Cardiac fibroblast (primary cell): ENCODE data around the gene TUBA3D.
"Not testable (repeated sequence)": the region's sequence is repeated elsewhere in the genome, so short reads cannot be mapped to it uniquely, and the experiment has no call there.

Experiments used
- DNase-seq, 2 donors: peaks; one replicate each; pipeline versions ENCODE4 v3.0.0 to v3.0.0-alpha.2; 2010; ENCODE audit warnings: low read depth in 2 of 2
- H3K4me3 ChIP-seq, 2 donors: replicated peaks in 1 of 2; 1 replicate in 1 of 2; 2 replicates in 1 of 2; pipeline ENCODE4 v1.5.1; 2011; ENCODE audit warnings: low read depth in 2 of 2, low read length in 2 of 2, mild to moderate bottlenecking in 2 of 2, moderate library complexity in 1 of 2
- TF ChIP-seq, protein P1 (sequence below): IDR thresholded peaks from one replicate; pipeline ENCODE4 v1.5.1; 2011; ENCODE audit warnings: low read depth, mild to moderate bottlenecking, low read length, inconsistent platforms

Gene TUBA3D

GRCh38 chr2:131475831-131476230 is at the start of gene TUBA3D:
Gene TUBA3D, plus strand, starts transcription at chr2:131476119. Its CDS starts 81 bp downstream, at chr2:131476200.
- no peak within 1 kb of the TSS for H3K4me3 ChIP-seq
- TF ChIP-seq, protein P1, sequence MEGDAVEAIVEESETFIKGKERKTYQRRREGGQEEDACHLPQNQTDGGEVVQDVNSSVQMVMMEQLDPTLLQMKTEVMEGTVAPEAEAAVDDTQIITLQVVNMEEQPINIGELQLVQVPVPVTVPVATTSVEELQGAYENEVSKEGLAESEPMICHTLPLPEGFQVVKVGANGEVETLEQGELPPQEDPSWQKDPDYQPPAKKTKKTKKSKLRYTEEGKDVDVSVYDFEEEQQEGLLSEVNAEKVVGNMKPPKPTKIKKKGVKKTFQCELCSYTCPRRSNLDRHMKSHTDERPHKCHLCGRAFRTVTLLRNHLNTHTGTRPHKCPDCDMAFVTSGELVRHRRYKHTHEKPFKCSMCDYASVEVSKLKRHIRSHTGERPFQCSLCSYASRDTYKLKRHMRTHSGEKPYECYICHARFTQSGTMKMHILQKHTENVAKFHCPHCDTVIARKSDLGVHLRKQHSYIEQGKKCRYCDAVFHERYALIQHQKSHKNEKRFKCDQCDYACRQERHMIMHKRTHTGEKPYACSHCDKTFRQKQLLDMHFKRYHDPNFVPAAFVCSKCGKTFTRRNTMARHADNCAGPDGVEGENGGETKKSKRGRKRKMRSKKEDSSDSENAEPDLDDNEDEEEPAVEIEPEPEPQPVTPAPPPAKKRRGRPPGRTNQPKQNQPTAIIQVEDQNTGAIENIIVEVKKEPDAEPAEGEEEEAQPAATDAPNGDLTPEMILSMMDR: no peak
- DNase-seq: no peak

GRCh38 chr2:131426727-131427126 is 49.2 kb upstream of the TUBA3D start:
- H3K4me3 ChIP-seq: no peak overlapping the region
- DNase-seq: no peak
- TF ChIP-seq, protein P1: no peak

- H3K4me3 ChIP-seq: no peak overlapping the region
- TF ChIP-seq, protein P1: no peak
- peak; percentile 3 to 35 for DNase-seq
These were observed 44.6 kb upstream of the TUBA3D start for GRCh38 chr2:131431336-131431735.

DNA sequence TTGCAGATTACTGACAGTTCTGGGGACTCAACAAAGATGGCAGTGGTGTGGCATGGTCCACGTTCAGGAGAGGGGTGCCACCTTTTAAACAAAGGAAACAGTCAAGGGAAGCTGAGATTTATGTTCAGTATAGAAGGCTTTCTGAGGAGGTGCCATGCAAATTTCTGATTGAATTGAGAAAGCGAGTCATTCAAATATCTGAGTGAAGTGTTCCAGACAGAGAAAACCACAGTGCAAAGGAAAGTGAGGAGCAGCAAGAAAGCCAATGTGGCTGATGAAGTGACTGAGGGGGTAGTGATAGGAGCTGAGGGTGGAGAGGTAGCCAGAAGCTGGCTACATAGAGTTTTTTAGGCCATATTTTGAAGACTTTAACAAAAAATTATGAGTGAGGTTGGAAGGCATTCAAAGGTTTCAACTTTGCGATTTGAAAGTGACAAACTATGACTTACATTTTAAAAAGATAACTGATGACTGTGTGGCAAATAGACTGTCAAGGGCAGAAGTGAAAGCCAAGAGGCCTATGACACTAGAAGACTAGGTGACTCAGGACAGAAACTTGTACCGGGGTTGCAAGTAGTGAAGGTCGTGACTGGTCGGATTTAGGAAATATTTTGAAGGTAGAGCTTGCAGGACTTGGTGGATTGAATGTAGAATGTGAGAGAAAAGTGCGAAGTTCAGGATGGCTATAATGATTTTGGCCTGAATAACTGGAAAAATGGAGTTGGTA is 35.0 kb upstream of the TUBA3D start:
- not testable (repeated sequence) for DNase-seq, H3K4me3 ChIP-seq

DNA sequence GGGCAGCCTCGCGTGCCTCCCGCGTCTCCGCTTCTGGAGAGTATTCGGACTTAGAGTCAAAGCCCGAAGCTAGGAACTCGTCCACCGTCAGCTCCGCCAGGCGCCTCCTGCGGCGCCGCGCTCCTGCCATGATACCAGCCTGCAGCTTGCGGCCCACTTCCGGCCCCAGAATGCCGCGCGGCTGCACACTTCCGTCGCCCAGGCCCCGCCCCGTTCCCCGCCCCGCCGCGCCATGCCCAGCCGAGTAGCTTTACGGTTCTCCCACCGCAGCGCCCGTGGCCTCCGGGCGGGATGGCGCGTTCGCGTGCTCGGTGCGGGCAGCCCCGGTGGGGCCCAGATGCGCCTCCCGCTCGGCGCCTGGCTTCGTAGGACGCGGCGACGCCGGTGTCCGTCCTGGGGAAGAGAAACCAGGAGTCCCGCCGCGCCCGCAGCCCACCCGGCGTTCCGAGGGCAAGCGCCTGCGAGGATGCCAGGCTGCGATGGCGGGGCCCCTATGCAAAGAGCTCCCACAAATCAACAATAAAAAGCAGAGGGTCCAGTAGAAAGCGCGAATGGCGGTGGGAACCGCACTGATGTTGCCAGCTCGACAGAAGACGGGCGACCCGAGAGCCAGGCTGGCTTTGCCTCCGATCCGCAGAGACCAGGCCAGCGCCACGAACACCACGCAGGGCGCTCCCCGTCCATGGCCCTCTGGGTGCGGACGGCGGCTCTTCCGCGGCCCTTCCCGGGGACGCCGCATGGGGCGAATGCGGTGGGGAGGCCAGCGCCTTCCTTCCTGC is 31.0 kb upstream of the TUBA3D start:
- DNase-seq, H3K4me3 ChIP-seq: not testable (repeated sequence)

DNA sequence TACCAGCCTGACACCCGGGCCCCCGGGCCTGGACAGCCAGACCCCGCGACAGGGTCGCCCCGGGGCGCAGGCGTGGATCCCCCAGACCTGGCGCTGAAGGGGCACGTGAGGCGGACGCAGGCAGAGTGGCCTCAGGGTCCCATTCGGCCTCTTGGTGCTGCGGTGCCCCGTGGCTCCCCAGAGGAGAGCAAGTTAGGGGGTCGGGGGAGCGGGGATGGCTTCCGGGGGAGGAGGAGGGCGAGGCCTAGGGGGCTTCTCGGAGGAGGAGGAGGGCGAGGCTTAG is 30.5 kb upstream of the TUBA3D start:
- DNase-seq, H3K4me3 ChIP-seq: not testable (repeated sequence)

DNA sequence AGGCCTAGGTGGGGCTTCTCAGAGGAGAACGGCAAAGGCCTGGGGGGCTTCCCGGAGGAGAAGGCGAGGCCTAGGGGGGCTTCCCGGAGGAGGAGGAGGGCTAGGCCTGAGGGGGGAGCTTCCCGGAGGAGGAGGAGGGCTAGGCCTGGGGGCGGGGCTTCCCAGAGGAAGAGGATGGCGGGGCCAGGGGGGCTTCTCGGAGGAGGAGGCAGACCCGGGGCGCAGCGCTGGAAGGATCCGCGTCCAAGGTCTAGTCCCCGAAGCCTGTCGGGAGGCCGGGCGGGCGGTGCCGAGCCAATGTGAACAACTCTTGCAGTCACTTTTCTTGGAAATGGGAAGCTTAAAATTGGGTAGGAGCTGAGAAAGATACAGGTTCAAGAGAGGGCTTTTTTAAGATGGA is 30.0 kb upstream of the TUBA3D start:
- no peak overlapping the region for H3K4me3 ChIP-seq
- TF ChIP-seq, protein P1: no peak
- no peak for DNase-seq

- not testable (repeated sequence) for H3K4me3 ChIP-seq, DNase-seq
These were observed 27.9 kb upstream of the TUBA3D start for GRCh38 chr2:131447981-131448380.

DNA sequence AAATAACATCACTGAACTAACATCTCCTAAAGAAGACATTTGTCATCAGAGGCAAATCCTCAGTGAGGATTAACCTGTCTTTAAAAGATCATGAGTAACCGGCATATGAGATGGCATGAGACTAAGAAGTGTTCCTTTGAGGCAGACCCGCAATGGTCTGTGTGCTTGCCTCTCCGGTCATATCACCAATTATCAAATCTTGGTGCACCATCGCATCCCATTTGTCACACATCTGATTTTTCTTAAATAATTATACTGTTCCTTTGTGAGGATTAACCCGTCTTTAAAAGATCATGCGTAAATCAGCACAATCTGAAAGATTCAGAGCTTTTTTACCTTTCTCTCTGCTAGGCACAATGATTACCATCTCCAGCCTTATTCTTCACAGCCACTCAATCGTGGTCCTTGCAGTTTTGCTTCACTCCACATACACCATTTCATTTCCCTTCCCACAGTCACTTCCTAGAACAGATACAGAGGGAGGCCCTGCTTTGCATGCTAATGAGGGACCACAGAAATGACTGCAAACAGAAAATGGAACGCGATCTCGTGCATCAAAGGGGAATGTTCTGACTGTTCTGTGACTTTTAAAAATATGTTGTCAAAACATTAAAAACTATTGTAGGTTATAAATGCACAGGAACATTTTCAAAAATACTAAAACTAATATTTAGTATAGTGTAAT is 24.5 kb upstream of the TUBA3D start:
- DNase-seq, H3K4me3 ChIP-seq: not testable (repeated sequence)

DNA sequence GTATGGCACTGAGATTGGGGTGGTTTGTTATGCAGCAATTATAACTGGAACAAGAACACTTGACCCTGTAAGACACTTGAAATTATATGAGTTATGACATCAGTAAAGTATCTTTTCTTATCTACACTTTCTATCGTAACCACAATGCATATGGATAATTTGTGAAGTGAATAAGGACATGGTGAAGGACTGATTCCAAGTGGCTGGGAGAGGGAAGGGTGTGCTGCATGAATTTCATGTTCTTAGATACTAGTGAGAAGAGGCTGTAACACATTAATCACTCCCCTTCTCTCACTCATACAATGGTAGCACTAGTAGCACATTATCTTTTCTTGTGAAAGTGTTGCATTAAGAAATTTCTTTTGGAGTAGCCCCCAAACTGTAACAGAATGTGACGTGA is 21.0 kb upstream of the TUBA3D start:
- not testable (repeated sequence) for H3K4me3 ChIP-seq, DNase-seq

DNA sequence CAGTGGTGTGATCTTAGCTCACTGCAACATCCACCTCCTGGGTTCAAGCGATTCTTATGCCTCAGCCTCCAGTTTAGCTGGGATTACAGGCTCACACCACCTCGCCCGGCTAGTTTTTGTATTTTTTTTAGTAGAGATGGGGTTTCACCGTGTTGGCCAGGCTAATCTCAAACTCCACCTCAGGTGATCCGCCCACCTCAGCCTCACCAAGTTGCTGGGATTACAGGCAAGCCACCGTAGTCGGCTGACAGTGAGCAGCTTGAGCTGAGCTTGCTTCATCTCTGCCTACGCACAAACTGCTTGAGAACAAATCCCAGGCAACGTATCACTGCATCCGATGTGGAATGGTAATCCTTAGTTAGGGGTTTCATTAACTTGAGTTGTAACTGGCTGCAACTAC is 8.2 kb upstream of the TUBA3D start:
- not testable (repeated sequence) for H3K4me3 ChIP-seq, DNase-seq

GRCh38 chr2:131470944-131471343 is 5.0 kb upstream of the TUBA3D start:
- DNase-seq: not testable (repeated sequence)

DNA sequence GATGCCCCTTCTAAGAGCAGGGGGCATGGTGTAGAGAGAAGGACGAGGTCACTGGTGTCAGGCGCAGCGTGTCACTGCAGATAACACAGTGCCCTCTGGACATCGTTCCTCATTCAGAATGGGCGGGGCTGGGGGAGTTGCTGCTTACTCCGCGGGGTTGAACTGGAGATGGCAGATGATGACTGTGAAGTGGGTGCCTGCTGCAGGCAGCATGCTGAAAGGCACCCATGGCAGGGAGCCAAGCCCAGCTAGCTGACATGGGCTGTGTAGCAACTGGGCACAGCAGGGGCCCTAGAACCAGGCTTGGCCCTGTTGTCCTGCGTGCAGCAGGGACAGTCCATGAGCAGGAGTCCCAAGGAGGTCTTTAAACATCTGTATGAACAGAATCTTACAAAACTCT is 4.3 kb upstream of the TUBA3D start:
- DNase-seq, H3K4me3 ChIP-seq: not testable (repeated sequence)

More at GRCh38 chr2:131470944-131471343, 5.0 kb upstream of the TUBA3D start:
- H3K4me3 ChIP-seq: not testable (repeated sequence)
